Raji (cell line): Measurements from ENCODE around the gene EMP2.

ENCODE experiments used
- POLR2A ChIP-seq: IDR thresholded peaks from 2 replicates; pipeline ENCODE4 v1.6.1; 2011; ENCODE audit warnings: low read depth, low read length, control low read depth; ENCODE audit not compliant: insufficient read depth

EMP2 gene

GRCh38 chr16:10569621-10570020 is 10.8 kb downstream of the EMP2 start:
- TF ChIP-seq POLR2A = no peak

- TF ChIP-seq POLR2A = no peak
These were observed 13.8 kb downstream of the EMP2 start for GRCh38 chr16:10566613-10567012.

GRCh38 chr16:10565167-10565566 is 15.2 kb downstream of the EMP2 start:
- TF ChIP-seq POLR2A = no peak

- TF ChIP-seq POLR2A = no peak
These were observed 15.8 kb downstream of the EMP2 start for GRCh38 chr16:10564591-10564990.

GRCh38 chr16:10562361-10562899 is 18.0 kb downstream of the EMP2 start:
- TF ChIP-seq POLR2A = no peak

- no peak for TF ChIP-seq POLR2A
These were observed 19.0 kb downstream of the EMP2 start for GRCh38 chr16:10561425-10561824.

GRCh38 chr16:10561001-10561400 is 19.4 kb downstream of the EMP2 start:
- TF ChIP-seq POLR2A = no peak

GRCh38 chr16:10558746-10559641 is 21.4 kb downstream of the EMP2 start:
- no peak for TF ChIP-seq POLR2A

- no peak for TF ChIP-seq POLR2A
These were observed 22.1 kb downstream of the EMP2 start for GRCh38 chr16:10558305-10558704.

- TF ChIP-seq POLR2A = no peak
These were observed 22.6 kb downstream of the EMP2 start for GRCh38 chr16:10557750-10558149.

- no peak for TF ChIP-seq POLR2A
These were observed 24.2 kb downstream of the EMP2 start for GRCh38 chr16:10556236-10556635.

GRCh38 chr16:10554569-10554968 is 25.8 kb downstream of the EMP2 start:
- no peak for TF ChIP-seq POLR2A

GRCh38 chr16:10552998-10553491 is 27.4 kb downstream of the EMP2 start:
- peak; percentile 32; the same call in 1 of the 2 replicates for TF ChIP-seq POLR2A

GRCh38 chr16:10552281-10552680 is 28.1 kb downstream of the EMP2 start:
- TF ChIP-seq POLR2A = no peak

GRCh38 chr16:10551881-10552280 is 28.5 kb downstream of the EMP2 start:
- no peak for TF ChIP-seq POLR2A

GRCh38 chr16:10548404-10548803 is 32.0 kb downstream of the EMP2 start:
- no peak for TF ChIP-seq POLR2A

GRCh38 chr16:10547708-10548107 is 32.7 kb downstream of the EMP2 start:
- no peak for TF ChIP-seq POLR2A
